AG04450 (cell line): ENCODE measurements around the gene IDH3A. TPM values are rescaled to one million over a fixed set of nuclear protein-coding genes. Genes with fewer than 3 reads are reported as not detected.

ENCODE experiments used
- CTCF ChIA-PET: fragments of 300-600, 350-600 bp; formaldehyde crosslinking; extraction: SDS; loops from one replicate; lab custom pipeline; 2022; ENCODE audit warnings: antibody characterized with exemption, inconsistent platforms; lab: Charles Lee
- POLR2A ChIA-PET: fragments of 350-600 bp; formaldehyde crosslinking; extraction: SDS; loops from one replicate; lab custom pipeline; 2021; ENCODE audit warnings: antibody characterized with exemption, inconsistent platforms; lab: Yijun Ruan, JAX
- DNase-seq: peaks from one replicate; pipeline ENCODE4 v3.0.0-alpha.2; 2011; ENCODE audit warnings: low read depth, low spot score
- H3K27ac ChIP-seq: one replicate; pipeline ENCODE4 v1.5.1; 2012; ENCODE audit warnings: low read depth, low read length, control low read depth
- H3K27me3 ChIP-seq: one replicate; pipeline ENCODE4 v1.6.0; 2012; ENCODE audit warnings: low read length; ENCODE audit not compliant: control insufficient read depth, insufficient read depth
- H3K4me3 ChIP-seq: 2 replicates; pipeline ENCODE4 v1.5.1; 2011; ENCODE audit warnings: mild to moderate bottlenecking, low read depth, low read length, control low read depth
- H3K9me3 ChIP-seq: 2 replicates; pipeline ENCODE4 v1.5.1; 2012; ENCODE audit warnings: low read length; ENCODE audit not compliant: control insufficient read depth, insufficient read depth
- polyA plus RNA-seq: library from polyadenylated mRNA; depleted of rRNA; stranded (reverse); fragments of >200 nt; gene quantifications from 2 replicates; pipeline ENCODE4 v1.2.3, GENCODE V29; 2011
- TF ChIP-seq, protein P1 (sequence below): IDR thresholded peaks from 2 replicates; pipeline ENCODE4 v1.5.1; 2011; ENCODE audit warnings: low read depth, low read length, control low read depth, inconsistent platforms

The IDH3A gene
- polyA plus RNA-seq, 1 experiment = 69.1 TPM

DNA sequence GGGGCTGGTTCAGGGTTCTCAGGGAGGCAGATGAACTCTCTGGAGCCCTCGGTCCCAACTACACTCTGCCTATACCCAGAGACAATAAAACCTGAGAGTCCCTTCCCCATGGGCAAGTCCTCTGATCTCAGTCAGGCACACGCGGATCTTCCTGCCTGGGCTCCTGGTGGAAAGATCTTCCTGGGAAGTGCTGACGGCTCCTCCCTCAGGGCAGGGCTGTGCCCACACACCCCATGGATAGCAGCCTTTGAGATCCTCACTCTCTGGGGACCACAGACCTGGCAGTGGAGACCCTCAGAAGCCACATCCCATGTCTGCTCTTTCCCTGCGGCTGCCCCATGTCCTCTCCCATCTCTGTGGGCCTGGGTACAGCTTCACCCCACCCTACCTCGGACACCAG is 46.4 kb upstream of the IDH3A start:
- Histone ChIP-seq H3K9me3 (no peaks in the 10 kb centered on the region), H3K27ac (no peak overlapping the region), H3K4me3 (no peak overlapping the region), H3K27me3 (peaks cover 9% of the 10 kb centered on the region)
- CTCF ChIA-PET = interaction anchor here (0.9 to 10.9 kb wide), 3 partner anchors 135 to 143 kb away, joined by 4 to 327 read pairs (median 8); no protein-coding TSS in a partner anchor
- TF ChIP-seq, protein P1, sequence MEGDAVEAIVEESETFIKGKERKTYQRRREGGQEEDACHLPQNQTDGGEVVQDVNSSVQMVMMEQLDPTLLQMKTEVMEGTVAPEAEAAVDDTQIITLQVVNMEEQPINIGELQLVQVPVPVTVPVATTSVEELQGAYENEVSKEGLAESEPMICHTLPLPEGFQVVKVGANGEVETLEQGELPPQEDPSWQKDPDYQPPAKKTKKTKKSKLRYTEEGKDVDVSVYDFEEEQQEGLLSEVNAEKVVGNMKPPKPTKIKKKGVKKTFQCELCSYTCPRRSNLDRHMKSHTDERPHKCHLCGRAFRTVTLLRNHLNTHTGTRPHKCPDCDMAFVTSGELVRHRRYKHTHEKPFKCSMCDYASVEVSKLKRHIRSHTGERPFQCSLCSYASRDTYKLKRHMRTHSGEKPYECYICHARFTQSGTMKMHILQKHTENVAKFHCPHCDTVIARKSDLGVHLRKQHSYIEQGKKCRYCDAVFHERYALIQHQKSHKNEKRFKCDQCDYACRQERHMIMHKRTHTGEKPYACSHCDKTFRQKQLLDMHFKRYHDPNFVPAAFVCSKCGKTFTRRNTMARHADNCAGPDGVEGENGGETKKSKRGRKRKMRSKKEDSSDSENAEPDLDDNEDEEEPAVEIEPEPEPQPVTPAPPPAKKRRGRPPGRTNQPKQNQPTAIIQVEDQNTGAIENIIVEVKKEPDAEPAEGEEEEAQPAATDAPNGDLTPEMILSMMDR = no peak
- no peak for DNase-seq
- POLR2A ChIA-PET = no interaction called here

DNA sequence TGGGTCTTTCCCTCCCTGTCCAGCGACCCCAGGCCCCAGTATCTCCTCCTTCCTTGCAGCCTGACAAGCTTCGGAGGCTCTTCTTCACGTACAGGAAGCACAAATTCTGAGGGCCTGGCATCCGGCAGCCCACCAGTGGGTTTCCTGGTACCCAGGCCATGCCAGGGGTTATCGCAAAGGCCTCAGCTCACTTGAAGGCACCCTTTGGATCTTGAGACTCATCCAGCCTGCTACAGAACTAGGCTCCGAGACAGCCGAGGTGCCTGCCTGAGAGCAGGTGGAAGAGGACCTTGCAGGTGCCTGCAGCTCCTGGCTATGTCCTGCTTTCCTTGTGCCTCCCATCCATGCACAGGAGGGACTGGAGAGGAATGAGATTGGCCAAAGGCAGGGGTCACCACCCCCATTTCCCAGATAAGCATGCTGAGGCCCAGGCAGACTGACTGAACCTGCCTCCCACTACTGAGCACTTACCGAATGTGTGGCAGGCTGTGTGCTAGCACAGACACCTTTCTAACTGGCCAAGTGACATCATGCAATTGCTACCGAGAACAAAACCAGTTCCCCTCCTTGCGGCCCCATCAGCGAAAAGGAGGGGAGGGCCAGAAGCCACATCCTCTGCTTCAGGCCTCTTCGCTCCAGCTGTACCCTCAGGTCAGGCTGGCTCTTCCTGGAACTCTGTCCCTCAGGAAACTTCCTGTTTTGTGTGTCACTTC is 45.6 kb upstream of the IDH3A start:
- Histone ChIP-seq H3K4me3 (no peak overlapping the region), H3K9me3 (no peaks in the 10 kb centered on the region), H3K27me3 (peaks cover 8% of the 10 kb centered on the region), H3K27ac (no peak overlapping the region)
- ChIA-PET POLR2A (no interaction called here), CTCF (interaction anchor here (10.9 kb wide), 1 partner anchor 137 kb away, joined by 327 read pairs; no protein-coding TSS in a partner anchor)
- TF ChIP-seq, protein P1 = no peak
- DNase-seq = no peak

DNA sequence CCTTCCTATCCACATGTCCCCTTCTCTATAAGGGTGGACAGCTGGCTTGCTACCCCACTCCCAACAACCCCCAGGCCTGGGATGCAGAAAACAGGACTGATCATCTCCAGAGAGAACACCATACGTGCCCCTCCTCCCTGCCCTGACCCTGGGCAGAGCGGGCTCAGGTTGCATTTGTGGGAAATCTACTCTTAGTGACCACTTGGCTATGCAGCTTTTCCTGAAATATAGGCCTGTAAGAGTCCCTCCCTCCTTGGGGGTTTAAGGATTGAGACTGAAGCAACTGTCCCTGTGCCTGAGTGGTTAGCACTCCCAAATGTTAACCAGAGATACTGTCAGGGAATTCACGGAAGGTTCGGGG is 45.1 kb upstream of the IDH3A start:
- H3K9me3 ChIP-seq = no peaks in the 10 kb centered on the region
- POLR2A ChIA-PET = no interaction called here
- peaks cover 8% of the 10 kb centered on the region for H3K27me3 ChIP-seq
- H3K4me3 ChIP-seq = no peak overlapping the region
- CTCF ChIA-PET = interaction anchor here (10.9 kb wide), 1 partner anchor 137 kb away, joined by 327 read pairs; no protein-coding TSS in a partner anchor
- no peak for DNase-seq
- no peak overlapping the region for H3K27ac ChIP-seq
- TF ChIP-seq, protein P1 = no peak

DNA sequence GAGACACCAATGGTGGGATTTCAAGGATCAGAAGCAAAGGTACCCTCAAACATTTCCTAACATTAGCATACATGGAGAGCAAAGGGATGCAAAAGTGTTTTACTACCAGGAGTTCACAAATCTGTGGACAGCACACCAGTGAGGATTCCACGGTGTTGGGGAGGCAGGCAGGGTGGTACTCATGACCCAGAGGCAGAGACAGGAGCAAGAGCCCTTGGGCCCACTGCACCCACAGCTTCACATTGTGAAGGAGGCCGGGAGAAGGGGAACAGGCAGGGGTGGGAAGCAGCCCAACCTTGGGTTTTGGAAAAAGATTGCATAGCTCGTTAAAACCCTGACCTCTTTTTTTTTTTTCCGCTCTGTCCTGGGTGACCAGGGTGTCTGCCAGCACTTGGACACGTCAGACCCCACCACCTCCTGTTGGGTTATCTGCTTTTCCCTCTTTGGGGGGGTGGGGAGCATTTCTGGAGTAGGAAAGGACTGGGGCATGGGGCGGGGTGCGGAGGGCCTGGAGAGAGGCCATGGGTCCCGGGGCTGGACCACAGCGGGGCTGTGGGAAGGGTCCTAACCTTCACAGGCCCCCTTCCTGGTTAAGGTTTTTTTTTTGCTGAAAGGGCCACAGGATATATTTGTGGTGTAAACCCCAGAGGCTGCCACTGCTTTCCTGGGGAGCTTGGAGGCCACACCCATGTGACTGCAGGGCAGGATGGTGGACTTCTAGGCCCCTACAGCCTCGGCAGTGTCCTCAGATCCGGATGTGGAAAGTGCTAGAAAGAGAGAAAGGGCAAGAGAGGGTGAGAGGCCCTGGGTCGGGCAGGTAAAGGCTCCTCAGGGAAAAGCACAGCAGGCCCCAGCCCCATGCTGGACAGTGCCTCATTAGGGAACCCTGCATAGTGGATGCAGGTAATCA is 44.3 kb upstream of the IDH3A start:
- TF ChIP-seq, protein P1 = no peak
- Histone ChIP-seq H3K27me3 (peaks cover 8% of the 10 kb centered on the region), H3K9me3 (no peaks in the 10 kb centered on the region), H3K27ac (no peak overlapping the region), H3K4me3 (no peak overlapping the region)
- POLR2A ChIA-PET = no interaction called here
- CTCF ChIA-PET = interaction anchor here (9.6 to 10.9 kb wide), 2 partner anchors 138 to 148 kb away, joined by 192 to 327 read pairs; no protein-coding TSS in a partner anchor
- no peak for DNase-seq
